B cell (primary cell): ENCODE data around the gene PARVB. TPM values are rescaled to one million over a fixed set of nuclear protein-coding genes. Genes with fewer than 3 reads are reported as not detected.

Experiments
- ATAC-seq: fragments of 200-7000 bp; cut with Tn5 transposase; one replicate; pipeline ENCODE4 v1.10.0; 2021; ENCODE audit warnings: low read depth, mild to moderate bottlenecking, moderate number of reproducible peaks, moderate library complexity
- CTCF ChIA-PET: fragments of 350-600 bp; sonication (Branson Sonifier 250); formaldehyde crosslinking; loops from one replicate; lab custom pipeline; 2021; ENCODE audit warnings: antibody characterized with exemption, inconsistent platforms; lab: Charles Lee
- POLR2A ChIA-PET: fragments of 350-600 bp; sonication (Branson Sonifier 250); formaldehyde crosslinking; loops from one replicate; lab custom pipeline; 2021; ENCODE audit warnings: antibody characterized with exemption; lab: Charles Lee
- DNase-seq: peaks from one replicate; pipeline ENCODE4 v3.0.0; 2013
- H2AFZ ChIP-seq: 2 replicates; pipeline ENCODE4 v1.6.1; 2012; ENCODE audit warnings: mild to moderate bottlenecking, low read depth, low read length; ENCODE audit not compliant: insufficient read depth, poor library complexity, severe bottlenecking
- H3K27ac ChIP-seq, 2 donors: 1 replicate in 1 of 2; 2 replicates in 1 of 2; pipeline ENCODE4 v1.5.1; 2012 to 2013; ENCODE audit warnings: low read length in 2 of 2, mild to moderate bottlenecking in 2 of 2, moderate library complexity in 1 of 2
- H3K27me3 ChIP-seq, 4 experiments: fragments of 200-600 bp in 1 of 4; sonication (generic) in 1 of 4; replicated peaks in 1 of 4; 1 replicate in 2 of 4; 2 replicates in 2 of 4; pipeline versions ENCODE4 v1.6.1 to v1.7.0; 2013 to 2016; ENCODE audit warnings: low read length in 3 of 4, mild to moderate bottlenecking in 2 of 4, mixed read lengths in 1 of 4, moderate library complexity in 1 of 4; ENCODE audit not compliant: insufficient read depth in 4 of 4, control insufficient read depth in 3 of 4; ENCODE audit errors: control extremely low read depth in 1 of 4
- H3K36me3 ChIP-seq, 2 experiments: replicated peaks in 1 of 2; 1 replicate in 1 of 2; 2 replicates in 1 of 2; pipeline versions ENCODE4 v1.6.1 to v1.7.1; 2013; ENCODE audit warnings: low read length in 1 of 2; ENCODE audit not compliant: insufficient read depth in 2 of 2, control insufficient read depth in 1 of 2; ENCODE audit errors: control extremely low read depth in 1 of 2, extremely low read depth in 1 of 2
- H3K4me1 ChIP-seq, 2 donors: fragments of 200-600 bp in 1 of 2; sonication (generic) in 1 of 2; 1 replicate in 1 of 2; 2 replicates in 1 of 2; pipeline versions ENCODE4 v1.5.1 to v1.6.1; 2013 to 2017; ENCODE audit warnings: low read length in 2 of 2; ENCODE audit not compliant: control insufficient read depth in 2 of 2, insufficient read depth in 2 of 2
- H3K4me2 ChIP-seq: replicated peaks from 2 replicates; pipeline ENCODE3; 2012; ENCODE audit warnings: mild to moderate bottlenecking, low read depth, low read length; ENCODE audit not compliant: poor library complexity, severe bottlenecking
- H3K4me3 ChIP-seq, 5 experiments: fragments of 200-600 bp in 1 of 5; sonication (generic) in 1 of 5; 1 replicate in 3 of 5; 2 replicates in 2 of 5; pipeline versions ENCODE4 v1.5.1 to v1.7.0; 2011 to 2016; ENCODE audit warnings: low read length in 4 of 5, mild to moderate bottlenecking in 4 of 5, low read depth in 2 of 5, control low read depth in 1 of 5, moderate library complexity in 1 of 5; ENCODE audit not compliant: insufficient read depth in 1 of 5; ENCODE audit errors: control extremely low read depth in 1 of 5, extremely low read depth in 1 of 5
- H3K79me2 ChIP-seq: fragments of 200-600 bp; sonication (generic); one replicate; pipeline ENCODE4 v1.6.0; 2016; ENCODE audit warnings: low read length; ENCODE audit not compliant: control insufficient read depth, insufficient read depth
- H3K9ac ChIP-seq: fragments of 200-600 bp; sonication (generic); 2 replicates; pipeline ENCODE4 v1.6.1; 2017; ENCODE audit warnings: mild to moderate bottlenecking, low read length, moderate library complexity
- H3K9me3 ChIP-seq, 3 donors: one replicate each; pipeline versions ENCODE4 v1.6.1 to v1.7.1; 2013; ENCODE audit warnings: low read length in 2 of 3; ENCODE audit not compliant: control insufficient read depth in 2 of 3, insufficient read depth in 1 of 3; ENCODE audit errors: control extremely low read depth in 1 of 3
- H4K20me1 ChIP-seq: 2 replicates; pipeline ENCODE4 v1.6.0; 2012; ENCODE audit warnings: mild to moderate bottlenecking, low read length; ENCODE audit not compliant: insufficient read depth, control insufficient read depth, poor library complexity, severe bottlenecking
- H3K27ac Mint-ChIP-seq: one replicate; pipeline ENCODE4 v1.8.0; 2021; ENCODE audit warnings: mixed read lengths
- H3K27me3 Mint-ChIP-seq: one replicate; pipeline ENCODE4 v1.8.0; 2021; ENCODE audit warnings: mixed read lengths
- H3K4me1 Mint-ChIP-seq: one replicate; pipeline ENCODE4 v1.8.0; 2021; ENCODE audit warnings: mixed read lengths
- H3K4me3 Mint-ChIP-seq: one replicate; pipeline ENCODE4 v1.8.0; 2021; ENCODE audit warnings: mixed read lengths
- H3K9me3 Mint-ChIP-seq: one replicate; pipeline ENCODE4 v1.8.0; 2022; ENCODE audit warnings: mixed read lengths; ENCODE audit not compliant: insufficient read depth
- EZH2 ChIP-seq: IDR thresholded peaks from 2 replicates; pipeline ENCODE4 v1.6.1; 2012; ENCODE audit warnings: borderline replicate concordance, low read depth, mild to moderate bottlenecking, moderate library complexity, low read length; ENCODE audit not compliant: insufficient read depth, poor library complexity, severe bottlenecking
- WGBS: methylation state at CpG from one replicate; pipeline ENCODE4 v1.1.5; 2013; ENCODE audit warnings: missing lambda C conversion rate; ENCODE audit not compliant: insufficient coverage; 5-methylcytosine and 5-hydroxymethylcytosine counted together
- intact Hi-C: fragments of 100-400 bp; cut with micrococcal nuclease; formaldehyde crosslinking; loops from one replicate; pipeline ENCODE4 v1.10.0; 2022
- polyA plus RNA-seq: library from polyadenylated mRNA; depleted of rRNA; stranded (reverse); fragments of >200 nt; gene quantifications from 2 replicates; pipeline ENCODE4 v1.2.3, GENCODE V29; 2012
- total RNA-seq, 2 donors: library from RNA; stranded (reverse); fragments of 120-200 nt in 1 of 2; gene quantifications; 1 replicate in 1 of 2; 2 replicates in 1 of 2; pipeline versions ENCODE4 v1.2.3 to v1.2.4, GENCODE V29; 2013 to 2022
- TF ChIP-seq, protein P1 (sequence below): fragments of 200-600 bp; IDR thresholded peaks from one replicate; pipeline ENCODE4 v1.8.0; 2022; ENCODE audit warnings: antibody characterized with exemption, mild to moderate bottlenecking

PARVB gene
- total and polyA plus RNA-seq, 2 donors (not counting 1 experiment from before 2014, with no cell fraction given) = 48.0 to 49.4 TPM

GRCh38 chr22:44096736-44097135 is 72.6 kb downstream of the PARVB start:
- H3K4me1 Mint-ChIP-seq = no peaks in the 10 kb centered on the region
- peaks cover 0 to 34% of the 10 kb centered on the region in 2 experiments for H3K36me3 ChIP-seq
- H3K4me2 ChIP-seq = no peak overlapping the region
- no peak overlapping the region for H3K9ac ChIP-seq
- no peak for ATAC-seq
- POLR2A ChIA-PET = no interaction called here
- H3K27ac ChIP-seq = no peak overlapping the region
- H2AFZ ChIP-seq = no peak overlapping the region
- no peak overlapping the region for H3K4me3 Mint-ChIP-seq
- H3K9me3 ChIP-seq = no peaks in the 10 kb centered on the region
- 97% methylated on average over 9 of the region's 11 CpGs for WGBS
- TF ChIP-seq EZH2 = no peak
- TF ChIP-seq, protein P1, sequence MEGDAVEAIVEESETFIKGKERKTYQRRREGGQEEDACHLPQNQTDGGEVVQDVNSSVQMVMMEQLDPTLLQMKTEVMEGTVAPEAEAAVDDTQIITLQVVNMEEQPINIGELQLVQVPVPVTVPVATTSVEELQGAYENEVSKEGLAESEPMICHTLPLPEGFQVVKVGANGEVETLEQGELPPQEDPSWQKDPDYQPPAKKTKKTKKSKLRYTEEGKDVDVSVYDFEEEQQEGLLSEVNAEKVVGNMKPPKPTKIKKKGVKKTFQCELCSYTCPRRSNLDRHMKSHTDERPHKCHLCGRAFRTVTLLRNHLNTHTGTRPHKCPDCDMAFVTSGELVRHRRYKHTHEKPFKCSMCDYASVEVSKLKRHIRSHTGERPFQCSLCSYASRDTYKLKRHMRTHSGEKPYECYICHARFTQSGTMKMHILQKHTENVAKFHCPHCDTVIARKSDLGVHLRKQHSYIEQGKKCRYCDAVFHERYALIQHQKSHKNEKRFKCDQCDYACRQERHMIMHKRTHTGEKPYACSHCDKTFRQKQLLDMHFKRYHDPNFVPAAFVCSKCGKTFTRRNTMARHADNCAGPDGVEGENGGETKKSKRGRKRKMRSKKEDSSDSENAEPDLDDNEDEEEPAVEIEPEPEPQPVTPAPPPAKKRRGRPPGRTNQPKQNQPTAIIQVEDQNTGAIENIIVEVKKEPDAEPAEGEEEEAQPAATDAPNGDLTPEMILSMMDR = no peak
- no peaks in the 10 kb centered on the region for H3K27me3 ChIP-seq
- peaks cover 5% of the 10 kb centered on the region for H4K20me1 ChIP-seq
- H3K27ac Mint-ChIP-seq = no peak overlapping the region
- intact Hi-C loops = no loop called here
- no peak overlapping the region for H3K4me3 ChIP-seq
- no peaks in the 10 kb centered on the region for H3K27me3 Mint-ChIP-seq
- CTCF ChIA-PET = interaction anchor here (0.9 to 2.0 kb wide), 2 partner anchors 10 to 103 kb away, joined by 3 to 7 read pairs; no protein-coding TSS in a partner anchor
- no peak for DNase-seq
- H3K4me1 ChIP-seq = no peaks in the 10 kb centered on the region
- H3K79me2 ChIP-seq = peaks cover 11% of the 10 kb centered on the region
- no peaks in the 10 kb centered on the region for H3K9me3 Mint-ChIP-seq

DNA sequence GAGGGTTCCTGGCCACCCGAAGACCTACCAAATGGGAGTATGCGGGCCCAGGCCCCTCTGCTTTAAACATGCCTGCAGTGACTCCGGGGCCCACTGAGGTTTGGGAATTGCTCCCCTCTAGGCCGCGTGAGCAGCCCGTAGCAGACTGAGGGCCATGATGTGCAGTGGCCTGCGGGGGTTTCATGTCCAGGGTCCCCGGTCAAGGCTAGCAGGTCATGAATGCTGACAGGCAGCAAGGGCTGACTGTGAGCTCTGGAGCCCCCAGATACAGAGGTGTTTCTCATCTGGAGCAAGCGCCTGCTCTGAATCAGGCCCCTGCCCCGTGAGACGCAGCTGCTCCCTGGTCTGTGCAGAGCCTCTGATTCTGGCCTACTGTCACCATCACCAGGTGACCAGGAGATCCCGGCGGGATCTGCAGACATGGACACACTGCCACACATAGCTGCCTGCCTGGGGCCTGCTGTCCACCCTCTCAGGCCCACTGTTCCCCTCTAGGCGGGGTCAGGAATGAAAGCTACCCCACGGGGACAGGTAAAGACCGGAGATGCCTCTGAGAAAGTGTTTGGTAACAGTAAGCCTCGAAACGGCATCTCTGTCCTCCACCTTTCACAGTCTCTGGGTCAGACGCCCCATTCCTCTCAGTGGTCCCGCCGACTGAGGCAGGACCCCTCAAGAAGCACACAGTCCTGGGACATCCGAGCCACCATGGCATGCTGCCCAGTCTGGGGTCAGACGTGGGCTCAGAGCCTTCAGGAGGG is 73.3 kb downstream of the PARVB start:
- peaks cover 3% of the 10 kb centered on the region for H4K20me1 ChIP-seq
- WGBS = 97% methylated on average over 23 of the region's 23 CpGs
- CTCF ChIA-PET = interaction anchor here (0.9 kb wide), 1 partner anchor 11 kb away, joined by 3 read pairs; no protein-coding TSS in a partner anchor
- no peak overlapping the region for H2AFZ ChIP-seq
- intact Hi-C loops = no loop called here
- H3K36me3 ChIP-seq = peaks cover 0 to 39% of the 10 kb centered on the region in 2 experiments
- H3K9me3 ChIP-seq = no peaks in the 10 kb centered on the region
- POLR2A ChIA-PET = no interaction called here
- ATAC-seq (no peak), DNase-seq (no peak)
- H3K27ac ChIP-seq = no peak overlapping the region
- H3K9me3 Mint-ChIP-seq = no peaks in the 10 kb centered on the region
- no peaks in the 10 kb centered on the region for H3K4me1 ChIP-seq
- no peak for TF ChIP-seq EZH2
- TF ChIP-seq, protein P1 = no peak
- H3K27me3 Mint-ChIP-seq = no peaks in the 10 kb centered on the region
- H3K9ac ChIP-seq = no peak overlapping the region
- peaks cover 10% of the 10 kb centered on the region for H3K79me2 ChIP-seq
- no peaks in the 10 kb centered on the region for H3K4me1 Mint-ChIP-seq
- no peak overlapping the region for H3K27ac Mint-ChIP-seq
- H3K4me2 ChIP-seq = no peak overlapping the region
- no peaks in the 10 kb centered on the region for H3K27me3 ChIP-seq
- H3K4me3 Mint-ChIP-seq = no peak overlapping the region
- no peak overlapping the region for H3K4me3 ChIP-seq
